ENCODE data around the gene CACTIN. TPM values are rescaled to one million over a fixed set of nuclear protein-coding genes. Genes with fewer than 3 reads are reported as not detected.

CACTIN gene
- total and polyA plus RNA-seq, 2 of the 4 experiments (the other 2 are of a cell fraction) = 10.8 to 19.5 TPM

- no peaks in the 10 kb centered on the region for H3K9me1 ChIP-seq (ENCODE audit: insufficient read depth, low read length)
- no peak overlapping the region for H2AK5ac ChIP-seq (ENCODE audit: low read depth, low read length)
- no peak for ATAC-seq (ENCODE audit: low read depth)
- H3K36me3 ChIP-seq (ENCODE audit: control insufficient read depth, insufficient read depth, low read length) = peaks cover 20% of the 10 kb centered on the region
- no peak overlapping the region for H3K18ac ChIP-seq (ENCODE audit: low read depth, low read length)
- H3K4ac ChIP-seq (ENCODE audit: low read depth, low read length) = no peak overlapping the region
- H2AK9ac ChIP-seq (replicated peaks; ENCODE audit: low read depth, low read length, poor library complexity) = no peak overlapping the region
- TF ChIP-seq SMC3 (IDR thresholded peaks at IDR 0.05; ENCODE audit: low read depth, low read length) (no peak), RFX5 (IDR thresholded peaks at IDR 0.05; ENCODE audit: low read depth, low read length) (no peak), BHLHE40 (IDR thresholded peaks at IDR 0.05; ENCODE audit: low read depth, low read length) (no peak), RCOR1 (IDR thresholded peaks at IDR 0.05; ENCODE audit: insufficient replicate concordance, low read length) (no peak), MAZ (IDR thresholded peaks at IDR 0.05; ENCODE audit: borderline replicate concordance, low read depth, low read length) (no peak), POLR2A (IDR thresholded peaks at IDR 0.05; ENCODE audit: low read depth, low read length) (no peak), NFE2L2 (IDR thresholded peaks at IDR 0.05; ENCODE audit: low read depth, low read length) (no peak), CEBPB (IDR thresholded peaks at IDR 0.05; ENCODE audit: low read depth, low read length) (no peak), RAD21 (IDR thresholded peaks at IDR 0.05; ENCODE audit: low read length) (no peak), FOS (IDR thresholded peaks at IDR 0.05; ENCODE audit: low read depth, low read length) (no peak), USF2 (IDR thresholded peaks at IDR 0.05; ENCODE audit: low read depth, low read length) (no peak), MAFK (IDR thresholded peaks at IDR 0.05; ENCODE audit: low read depth, low read length) (no peak), CHD1 (IDR thresholded peaks at IDR 0.05; ENCODE audit: low read depth, low read length) (no peak), ELK1 (IDR thresholded peaks at IDR 0.05; ENCODE audit: borderline replicate concordance, low read depth, low read length) (no peak), MXI1 (IDR thresholded peaks at IDR 0.05; ENCODE audit: borderline replicate concordance, low read depth, low read length) (no peak)
- TF ChIP-seq, protein P1, sequence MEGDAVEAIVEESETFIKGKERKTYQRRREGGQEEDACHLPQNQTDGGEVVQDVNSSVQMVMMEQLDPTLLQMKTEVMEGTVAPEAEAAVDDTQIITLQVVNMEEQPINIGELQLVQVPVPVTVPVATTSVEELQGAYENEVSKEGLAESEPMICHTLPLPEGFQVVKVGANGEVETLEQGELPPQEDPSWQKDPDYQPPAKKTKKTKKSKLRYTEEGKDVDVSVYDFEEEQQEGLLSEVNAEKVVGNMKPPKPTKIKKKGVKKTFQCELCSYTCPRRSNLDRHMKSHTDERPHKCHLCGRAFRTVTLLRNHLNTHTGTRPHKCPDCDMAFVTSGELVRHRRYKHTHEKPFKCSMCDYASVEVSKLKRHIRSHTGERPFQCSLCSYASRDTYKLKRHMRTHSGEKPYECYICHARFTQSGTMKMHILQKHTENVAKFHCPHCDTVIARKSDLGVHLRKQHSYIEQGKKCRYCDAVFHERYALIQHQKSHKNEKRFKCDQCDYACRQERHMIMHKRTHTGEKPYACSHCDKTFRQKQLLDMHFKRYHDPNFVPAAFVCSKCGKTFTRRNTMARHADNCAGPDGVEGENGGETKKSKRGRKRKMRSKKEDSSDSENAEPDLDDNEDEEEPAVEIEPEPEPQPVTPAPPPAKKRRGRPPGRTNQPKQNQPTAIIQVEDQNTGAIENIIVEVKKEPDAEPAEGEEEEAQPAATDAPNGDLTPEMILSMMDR (conservative IDR thresholded peaks at IDR 0.05; ENCODE audit: low read depth, low read length) = no peak
- H3K9ac ChIP-seq (ENCODE audit: low read depth, low read length) = no peak overlapping the region
- ChIA-PET CTCF (no interaction called here), POLR2A (ENCODE audit: unreplicated experiment) (no interaction called here)
- DNase-seq = no peak
- no peaks in the 10 kb centered on the region for H3K27me3 ChIP-seq (ENCODE audit: control insufficient read depth, insufficient read depth, low read length)
- in situ Hi-C loops (cut with MboI; ENCODE audit: low sequenced_read_pairs) = loop anchor here (5.0 kb wide), 1 partner anchor 35 kb away; the partner anchor contains the start of gene PIP5K1C
- peaks cover 14 to 49% of the 10 kb centered on the region in 2 experiments for H3K79me1 ChIP-seq (ENCODE audit: low read depth in 1 of 2, low read length in 2 of 2)
- no peak overlapping the region for H2AFZ ChIP-seq (replicated peaks; ENCODE audit: low read length, poor library complexity)
- no peak overlapping the region for H3K23ac ChIP-seq (ENCODE audit: low read depth, low read length)
- WGBS, 2 experiments (ENCODE audit: extremely low coverage in 2 of 2, insufficient read length in 1 of 2) = 83% methylated on average over 8 of the region's 18 CpGs; no CpG with 5 or more reads in 1 of the 2 experiments
- intact Hi-C loops (cut with micrococcal nuclease) = loop anchor here (5.0 to 10.0 kb wide), 3 partner anchors 155 to 538 kb away; no protein-coding TSS in a partner anchor
- H4K8ac ChIP-seq (ENCODE audit: low read depth in 2 of 2, low read length in 2 of 2) = no peak overlapping the region
- no peak overlapping the region for H2BK5ac ChIP-seq (ENCODE audit: low read depth, low read length, poor library complexity, severe bottlenecking)
- H4K5ac ChIP-seq (ENCODE audit: low read depth, low read length) = no peak overlapping the region
- dilution Hi-C loops (cut with HindIII; ENCODE audit: low sequenced_read_pairs, unreplicated experiment) = no loop called here
- no peaks in the 10 kb centered on the region for H3K9me3 ChIP-seq (ENCODE audit: control insufficient read depth, insufficient read depth, low read length)
- H3K4me3 ChIP-seq (ENCODE audit: insufficient read depth, low read depth, low read length) = no peak overlapping the region
- no peak overlapping the region for H3K4me2 ChIP-seq (ENCODE audit: low read depth, low read length)
- H4K20me1 ChIP-seq (ENCODE audit: insufficient read depth, low read length) = peaks cover 24% of the 10 kb centered on the region
- H3K27ac ChIP-seq (ENCODE audit: insufficient read depth, low read length) = no peak overlapping the region
- H3K56ac ChIP-seq (ENCODE audit: extremely low read depth, insufficient read depth, low read length) = no peak overlapping the region
- H4K91ac ChIP-seq (ENCODE audit: insufficient read depth, low read depth, low read length) = no peak overlapping the region
- H2BK20ac ChIP-seq (ENCODE audit: low read depth, low read length) = no peak overlapping the region
- H2BK120ac ChIP-seq (ENCODE audit: low read depth, low read length) = no peak overlapping the region
- peaks cover 18% of the 10 kb centered on the region for H3K4me1 ChIP-seq (ENCODE audit: control insufficient read depth, insufficient read depth, low read length)
- H2BK15ac ChIP-seq (ENCODE audit: low read depth, low read length) = no peak overlapping the region
- BruUV-seq (replicated peaks) = no TSS peak
- no peak overlapping the region for H3K14ac ChIP-seq (replicated peaks; ENCODE audit: low read depth, low read length)
These were observed 40.5 kb upstream of the CACTIN start for GRCh38 chr19:3667037-3667638.

Measured in IMR-90 (cell line).